GM12891 (cell line): Measurements from ENCODE around the gene CDRT15L2.
"Not testable (repeated sequence)": the region's sequence is repeated elsewhere in the genome, so short reads cannot be mapped to it uniquely, and the experiment has no call there.

Experiments used
- PAX5 ChIP-seq: IDR thresholded peaks from 2 replicates; pipeline ENCODE4 v1.6.1; 2011; ENCODE audit warnings: low read length, moderate library complexity, mild to moderate bottlenecking; ENCODE audit not compliant: insufficient read depth, severe bottlenecking
- POLR2A ChIP-seq: IDR thresholded peaks from 2 replicates; pipeline ENCODE4 v1.6.1; 2011; ENCODE audit warnings: low read depth, low read length, control low read depth
- POLR2AphosphoS5 ChIP-seq: IDR thresholded peaks from 2 replicates; pipeline ENCODE4 v1.6.1; 2011; ENCODE audit warnings: low read depth, low read length, control low read depth
- POU2F2 ChIP-seq: IDR thresholded peaks from 2 replicates; pipeline ENCODE4 v1.6.1; 2011; ENCODE audit warnings: low read depth, mild to moderate bottlenecking, control low read depth, low read length, moderate library complexity
- SPI1 ChIP-seq: IDR thresholded peaks from 2 replicates; pipeline ENCODE4 v1.6.1; 2011; ENCODE audit warnings: low read depth, low read length, control low read depth
- TAF1 ChIP-seq: IDR thresholded peaks from 2 replicates; pipeline ENCODE4 v1.6.1; 2011; ENCODE audit warnings: low read depth, low read length, control low read depth

DNA sequence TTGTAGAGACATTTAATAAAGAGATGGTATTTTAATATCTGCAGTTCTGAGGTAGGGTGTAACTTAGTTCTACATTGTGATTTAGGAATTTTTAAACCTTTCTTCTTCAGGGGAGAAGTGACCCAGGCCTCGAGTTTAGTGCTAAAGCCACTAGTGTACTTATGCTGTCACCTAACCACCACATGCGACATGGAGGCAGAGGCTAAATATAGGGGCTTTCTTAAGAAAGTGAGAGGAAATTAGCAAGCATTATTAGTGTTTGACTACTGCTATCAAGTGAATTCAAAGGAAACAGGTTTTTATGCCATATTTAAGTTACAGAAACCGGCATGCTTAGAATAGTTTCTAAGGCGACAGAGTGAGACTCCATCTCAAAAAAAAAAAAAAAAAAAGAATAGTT is 11.5 kb downstream of the CDRT15L2 start:
- not testable (repeated sequence) for TF ChIP-seq TAF1, POLR2A, POLR2AphosphoS5, SPI1, PAX5, POU2F2
